Heart left ventricle (tissue), 16 donors: Measurements from ENCODE around the gene GRAMD4. TPM values are rescaled to one million over a fixed set of nuclear protein-coding genes. Genes with fewer than 3 reads are reported as not detected.

Experiments
- ATAC-seq, 4 donors: fragments of 200-7000 bp; cut with Tn5 transposase; one replicate each; pipeline ENCODE4 v1.9.1; 2020 to 2022; ENCODE audit warnings: moderate library complexity in 4 of 4, mild to moderate bottlenecking in 3 of 4, moderate number of reproducible peaks in 1 of 4
- DNase-seq, 5 donors: peaks; one replicate each; pipeline ENCODE4 v3.0.0-alpha.2; 2020
- H3K27ac ChIP-seq, 12 donors: fragments of 200-600 bp; sonication (generic) in 4 of 12; one replicate each; pipeline versions ENCODE4 v1.5.0 to v1.8.0; 2016 to 2022; ENCODE audit warnings: mild to moderate bottlenecking in 2 of 12
- H3K27me3 ChIP-seq, 9 donors: fragments of 200-600 bp; sonication (generic) in 2 of 9; one replicate each; pipeline versions ENCODE4 v1.5.1 to v1.8.0; 2016 to 2022; ENCODE audit warnings: mild to moderate bottlenecking in 3 of 9
- H3K36me3 ChIP-seq, 9 donors: fragments of 200-600 bp; sonication (generic) in 2 of 9; one replicate each; pipeline versions ENCODE4 v1.5.0 to v1.8.0; 2018 to 2022; ENCODE audit warnings: mild to moderate bottlenecking in 2 of 9
- H3K4me1 ChIP-seq, 12 donors: fragments of 200-600 bp; sonication (generic) in 4 of 12; one replicate each; pipeline versions ENCODE4 v1.5.0 to v1.8.0; 2016 to 2022; ENCODE audit warnings: mild to moderate bottlenecking in 3 of 12
- H3K4me3 ChIP-seq, 12 donors: fragments of 200-600 bp; sonication (generic) in 4 of 12; one replicate each; pipeline versions ENCODE4 v1.5.0 to v1.8.0; 2017 to 2022; ENCODE audit warnings: mild to moderate bottlenecking in 9 of 12, moderate library complexity in 4 of 12
- H3K9me3 ChIP-seq, 12 donors: fragments of 200-600 bp; sonication (generic) in 4 of 12; one replicate each; pipeline versions ENCODE4 v1.5.0 to v1.8.0; 2016 to 2022; ENCODE audit warnings: mild to moderate bottlenecking in 1 of 12
- POLR2A ChIP-seq, 2 donors: fragments of 450-650 bp; IDR thresholded peaks; one replicate each; pipeline ENCODE4 v1.6.1; 2017; ENCODE audit warnings: antibody characterized with exemption in 2 of 2, mild to moderate bottlenecking in 2 of 2, moderate library complexity in 2 of 2
- WGBS, 4 donors: extraction: QIAGEN DNeasy Blood & Tissue Kit in 2 of 4; methylation state at CpG; one replicate each; pipeline versions ENCODE4 v1.1.5 to v1.1.7; 2013 to 2018; 5-methylcytosine and 5-hydroxymethylcytosine counted together
- intact Hi-C, 10 donors: fragments of 100-400 bp; cut with DNase I; formaldehyde crosslinking; loops; one replicate each; pipeline versions ENCODE4 v1.11.1 to v1.14.2; 2022
- polyA plus RNA-seq, 2 donors: library from polyadenylated mRNA; stranded (reverse); fragments of 200-250 nt; gene quantifications; one replicate each; pipeline ENCODE4 v1.2.3, GENCODE V29; 2013
- total RNA-seq, 9 donors: library from RNA; depleted of rRNA in 2 of 9; stranded (reverse); fragments of >200 nt in 2 of 9; fragmentation: NEBNext Ultra II Directional in 3 of 9; extraction: Animal tissue kit (Norgen Biotek cat#: 25700) in 3 of 9; gene quantifications; one replicate each; pipeline versions ENCODE4 v1.1.0 to v1.2.4, GENCODE V29; 2016 to 2023
- TF ChIP-seq, protein P1 (sequence below), 12 donors: fragments of 200-600 bp; sonication (generic) in 4 of 12; IDR thresholded peaks; one replicate each; pipeline versions ENCODE4 v1.5.0 to v1.8.0; 2018 to 2022; ENCODE audit warnings: antibody characterized with exemption in 12 of 12, mild to moderate bottlenecking in 5 of 12
- donor health status: ischemic (EF 13 %, LVEDD 7.1; RV severe dilation, severe dysfunction).
- donor health status: healthy with polysubstance abuse.
- donor health status: DM: no; HTN: yes; CAD: no.
- donor health status: DM: no; HTN: no; CAD: no.
- donor health status: ischemic (EF 25% LVEDD 6.9; RV normal size, moderate dysfunction).
- donor health status: ischemic (EF 25% LVEDD 5.7; RV mildly dilated, moderate dysfunction).
- donor health status: healthy.
- donor health status: DM: yes; HTN: yes; CAD: no.
- donor health status: ischemic (EF 35%, LVEDD 5.7; RV mildly dilated, moderate dysfunction).
- donor health status: nonischemic (EF 11% LVEDD 7.7; RV severe dilation, severe dysfunction).
- donor health status: DM: yes; HTN: yes; CAD: no.
- donor health status: PGD.
- donor health status: ischemic (EF 29% LVEDD 5.4; RV normal size, mild dysfunction).
- donor health status: nonischemic (EF 23%, LVEDD 6.1; RV moderate dilation, normal function).

Gene GRAMD4
- total and polyA plus RNA-seq, 11 donors, result 22.4 to 122 (median 63.1) TPM

DNA sequence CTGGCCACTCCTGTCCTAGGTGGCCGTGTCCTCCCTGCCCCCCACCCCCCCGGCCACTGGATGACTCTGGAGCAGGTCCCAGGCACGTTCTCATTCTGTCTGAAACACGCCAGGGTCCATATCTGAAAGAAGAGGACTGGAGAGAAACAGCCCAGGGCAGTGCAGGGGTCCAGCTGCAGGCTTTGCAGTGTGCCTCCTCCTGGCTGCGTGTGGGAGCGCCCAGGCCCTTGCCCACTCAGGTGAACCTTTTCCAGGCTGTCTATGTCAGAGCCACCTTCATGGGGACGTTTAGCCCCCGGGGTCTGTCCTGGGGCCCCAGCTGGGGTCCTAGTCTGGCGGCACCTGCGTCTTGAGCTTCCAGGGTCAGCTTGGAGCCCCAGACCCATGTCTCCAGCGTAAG lies 15.6 kb downstream of the GRAMD4 start:
- Histone ChIP-seq H3K4me1 (peaks cover 0 to 76% (median 19%) of the 10 kb centered on the region in 12 donors), H3K27me3 (no peaks in the 10 kb centered on the region), H3K27ac (peak overlapping the region in 9 of 12 donors; percentile 2 to 72 (median 38)), H3K36me3 (peaks cover 0 to 18% (median 0%) of the 10 kb centered on the region in 9 donors), H3K4me3 (no peak overlapping the region), H3K9me3 (no peaks in the 10 kb centered on the region)
- intact Hi-C loops, result no loop called here
- no peak for TF ChIP-seq POLR2A (IDR thresholded peaks at IDR 0.05)
- TF ChIP-seq, protein P1, sequence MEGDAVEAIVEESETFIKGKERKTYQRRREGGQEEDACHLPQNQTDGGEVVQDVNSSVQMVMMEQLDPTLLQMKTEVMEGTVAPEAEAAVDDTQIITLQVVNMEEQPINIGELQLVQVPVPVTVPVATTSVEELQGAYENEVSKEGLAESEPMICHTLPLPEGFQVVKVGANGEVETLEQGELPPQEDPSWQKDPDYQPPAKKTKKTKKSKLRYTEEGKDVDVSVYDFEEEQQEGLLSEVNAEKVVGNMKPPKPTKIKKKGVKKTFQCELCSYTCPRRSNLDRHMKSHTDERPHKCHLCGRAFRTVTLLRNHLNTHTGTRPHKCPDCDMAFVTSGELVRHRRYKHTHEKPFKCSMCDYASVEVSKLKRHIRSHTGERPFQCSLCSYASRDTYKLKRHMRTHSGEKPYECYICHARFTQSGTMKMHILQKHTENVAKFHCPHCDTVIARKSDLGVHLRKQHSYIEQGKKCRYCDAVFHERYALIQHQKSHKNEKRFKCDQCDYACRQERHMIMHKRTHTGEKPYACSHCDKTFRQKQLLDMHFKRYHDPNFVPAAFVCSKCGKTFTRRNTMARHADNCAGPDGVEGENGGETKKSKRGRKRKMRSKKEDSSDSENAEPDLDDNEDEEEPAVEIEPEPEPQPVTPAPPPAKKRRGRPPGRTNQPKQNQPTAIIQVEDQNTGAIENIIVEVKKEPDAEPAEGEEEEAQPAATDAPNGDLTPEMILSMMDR (IDR thresholded peaks at IDR 0.05), result peak in 1 of 12 donors; percentile 23
- peak in 1 of 5 donors; percentile 53 for DNase-seq
- peak in 2 of 4 donors; percentile 14 to 15 for ATAC-seq
- 59 to 77% (median 67%) methylated on average over 6 to 11 of the region's 11 CpGs for WGBS, 4 donors

DNA sequence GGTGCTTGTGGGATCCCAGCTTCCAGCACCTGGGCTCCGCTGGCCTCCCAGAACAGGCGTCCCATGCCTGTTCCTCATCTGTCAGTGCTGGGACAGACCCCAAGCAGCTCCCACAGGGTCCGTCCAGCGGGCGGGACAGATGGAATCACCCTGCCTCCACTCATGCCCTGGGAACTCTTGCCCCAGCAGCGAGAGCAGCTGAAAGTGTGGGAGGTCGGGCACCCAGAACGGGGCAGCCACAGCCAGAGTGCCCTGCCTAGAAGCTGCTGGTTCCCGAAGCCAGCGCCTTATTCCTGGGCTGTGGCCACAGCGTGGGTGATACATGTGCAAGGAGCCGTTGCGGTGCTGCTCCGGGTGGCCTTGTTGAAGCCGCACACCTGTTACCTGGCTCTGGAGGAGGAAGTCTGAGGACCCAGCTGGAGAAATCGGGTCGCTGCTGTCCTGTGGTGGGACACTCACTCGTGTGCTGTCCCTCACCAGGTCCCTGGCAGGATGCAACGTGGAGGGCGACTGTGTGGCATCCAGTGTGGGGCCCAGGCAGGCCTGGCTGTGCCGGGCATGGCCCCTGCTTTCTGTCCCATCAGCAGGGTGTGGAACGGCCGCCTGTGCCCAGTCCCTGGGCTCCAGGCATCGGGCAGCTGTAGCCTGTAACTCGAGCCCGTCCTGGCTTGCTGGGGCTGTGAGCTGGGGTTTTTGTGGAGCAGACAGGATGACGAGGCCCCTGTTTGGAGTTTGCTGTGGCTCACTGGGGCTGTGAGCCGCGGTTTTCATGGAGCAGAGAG lies 16.2 kb downstream of the GRAMD4 start:
- ATAC-seq, result peak in 3 of 4 donors; percentile 1 to 13 (median 4)
- peaks cover 0 to 79% (median 22%) of the 10 kb centered on the region in 12 donors for H3K4me1 ChIP-seq
- TF ChIP-seq, protein P1 (IDR thresholded peaks at IDR 0.05), result no peak
- TF ChIP-seq POLR2A (IDR thresholded peaks at IDR 0.05), result no peak

DNA sequence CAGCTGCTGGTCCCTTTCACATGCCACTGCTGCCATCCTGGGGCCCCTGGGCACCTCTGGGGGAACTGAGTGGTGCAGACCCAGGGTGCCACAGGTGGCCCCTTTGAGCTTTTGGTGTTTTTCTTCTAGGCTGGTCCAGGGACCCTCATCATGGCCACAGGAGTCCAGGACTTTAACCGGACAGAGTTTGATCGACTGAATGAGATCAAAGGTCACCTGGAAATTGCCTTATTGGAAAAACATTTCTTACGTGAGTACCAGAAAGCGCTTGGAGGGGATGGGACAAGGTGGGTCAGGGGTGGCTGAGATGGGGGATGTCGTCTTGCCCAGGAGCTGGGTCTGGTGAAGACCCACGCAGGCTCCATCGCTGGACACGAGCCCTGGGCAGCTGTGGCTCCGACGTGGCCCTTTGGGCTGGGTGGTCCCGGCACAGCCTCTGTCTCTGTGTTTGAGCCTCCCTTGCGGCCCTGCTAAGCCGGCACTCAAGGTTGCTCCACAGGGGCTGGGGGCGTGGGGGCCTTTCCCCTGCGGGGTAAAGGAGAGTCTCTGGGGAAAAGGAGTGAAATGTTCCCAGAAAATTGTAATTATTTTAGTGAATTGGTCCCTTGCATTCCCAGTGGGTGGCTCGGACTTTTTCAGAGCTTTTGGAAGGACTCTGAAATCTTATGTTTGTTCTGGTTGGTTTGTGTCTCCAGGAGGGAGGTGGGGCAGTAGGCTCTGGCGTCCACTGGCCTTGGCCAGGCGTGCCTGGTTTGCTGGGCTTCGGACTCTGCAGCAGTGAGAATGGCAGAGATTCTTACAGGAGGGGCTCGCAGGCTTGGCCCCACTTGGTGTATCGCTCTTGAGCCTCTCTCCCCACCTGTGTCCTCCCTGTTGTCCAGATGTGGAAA lies 17.8 kb downstream of the GRAMD4 start:
- Histone ChIP-seq H3K9me3 (no peaks in the 10 kb centered on the region), H3K4me3 (no peak overlapping the region), H3K36me3 (peaks cover 0 to 15% (median 0%) of the 10 kb centered on the region in 9 donors), H3K27ac (peak overlapping the region in 2 of 12 donors; percentile 9 to 50), H3K4me1 (peaks cover 0 to 79% (median 26%) of the 10 kb centered on the region in 12 donors), H3K27me3 (no peaks in the 10 kb centered on the region)
- intact Hi-C loops, result no loop called here
- TF ChIP-seq, protein P1 (IDR thresholded peaks at IDR 0.05), result no peak
- no peak for TF ChIP-seq POLR2A (IDR thresholded peaks at IDR 0.05)
- DNase-seq (peak in 1 of 5 donors; percentile 62), ATAC-seq (no peak)
- 83 to 90% (median 87%) methylated on average over 16 to 21 of the region's 21 CpGs for WGBS, 4 donors

More for the DNA sequence above, 16.2 kb downstream of the GRAMD4 start:
- intact Hi-C loops, result no loop called here
- H3K36me3 ChIP-seq, result peaks cover 0 to 15% (median 0%) of the 10 kb centered on the region in 9 donors
- peak in 1 of 5 donors; percentile 56 for DNase-seq
- H3K9me3 ChIP-seq, result no peaks in the 10 kb centered on the region
- no peaks in the 10 kb centered on the region for H3K27me3 ChIP-seq
- H3K27ac ChIP-seq, result peak overlapping the region in 8 of 12 donors; percentile 2 to 72 (median 35)
- 76 to 83% (median 82%) methylated on average over 23 to 29 of the region's 29 CpGs for WGBS, 4 donors
- H3K4me3 ChIP-seq, result no peak overlapping the region
